GM19438 (cell line): Measurements from ENCODE around the gene ANP32A.
"Not testable (repeated sequence)": the region's sequence is repeated elsewhere in the genome, so short reads cannot be mapped to it uniquely, and the experiment has no call there.

ENCODE experiments used
- ATAC-seq: cut with Tn5 transposase; IDR thresholded peaks from one replicate; pipeline ENCODE4 v1.9.1; 2021; ENCODE audit warnings: low read depth; ENCODE audit not compliant: unreplicated experiment

Gene ANP32A

DNA sequence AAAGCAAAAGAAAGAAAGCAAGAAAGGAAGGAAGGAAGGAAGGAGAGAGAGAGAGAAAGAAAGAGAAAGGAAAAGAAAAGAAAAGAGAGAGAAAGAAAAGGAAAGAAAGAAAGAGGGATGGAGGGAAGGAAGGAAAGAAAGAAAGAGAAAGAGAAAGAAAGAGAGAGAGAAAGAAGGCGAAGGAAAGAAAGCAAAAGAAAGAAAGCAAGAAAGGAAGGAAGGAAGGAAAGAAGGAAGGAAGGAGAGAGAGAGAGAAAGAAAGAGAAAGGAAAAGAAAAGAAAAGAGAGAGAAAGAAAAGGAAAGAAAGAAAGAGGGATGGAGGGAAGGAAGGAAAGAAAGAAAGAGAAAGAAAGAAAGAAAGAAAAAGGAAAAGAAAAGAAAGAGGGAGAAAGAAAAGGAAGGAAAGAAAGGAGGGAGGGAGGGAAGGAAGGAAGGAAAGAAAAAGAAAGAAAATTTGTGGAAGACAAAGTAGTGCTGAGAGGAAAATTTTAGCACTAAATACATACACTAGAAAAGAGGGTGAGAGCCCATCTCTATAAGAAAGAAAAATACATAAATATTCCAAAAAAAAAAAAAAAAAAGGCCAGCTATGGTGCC lies 60.6 kb downstream of the ANP32A start:
- not testable (repeated sequence) for ATAC-seq

DNA sequence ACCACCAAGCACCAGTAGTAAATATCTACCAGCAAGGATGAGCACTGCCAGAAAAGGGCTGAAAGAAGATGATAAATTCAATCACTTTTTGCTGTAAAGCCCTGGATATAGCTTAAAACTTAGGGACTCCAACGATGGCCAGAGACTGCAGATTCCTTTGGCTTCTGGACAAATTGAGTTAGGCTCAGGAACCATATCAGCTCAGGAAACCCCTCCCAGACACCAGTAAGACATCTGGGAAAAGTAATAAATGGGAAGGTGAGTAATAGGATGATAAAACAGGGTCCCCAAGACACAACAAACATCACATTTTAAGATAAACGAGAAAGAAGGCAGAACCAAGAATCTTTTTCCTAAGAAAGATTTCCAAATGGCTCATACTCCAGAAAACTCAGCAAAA lies 65.0 kb downstream of the ANP32A start:
- no peak for ATAC-seq

DNA sequence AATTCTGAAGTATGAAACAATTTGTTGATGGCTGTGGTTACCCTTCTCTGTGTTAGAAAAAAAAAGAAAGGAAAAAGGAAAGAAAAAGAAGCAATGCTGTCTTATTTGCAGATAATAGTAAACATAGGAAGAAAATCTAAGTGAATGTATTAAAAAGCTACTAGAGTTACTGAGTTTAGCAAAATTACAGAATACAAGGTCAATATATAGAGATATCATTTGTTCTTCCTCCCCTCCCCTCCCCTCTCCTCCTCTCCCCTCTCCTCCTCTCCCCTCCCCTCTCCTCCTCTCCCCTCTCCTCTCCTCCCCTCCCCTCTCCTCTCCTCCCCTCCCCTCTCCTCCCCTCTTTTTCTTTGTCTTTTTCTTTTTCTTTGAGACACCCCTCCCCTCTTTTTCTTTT lies 69.1 kb downstream of the ANP32A start:
- ATAC-seq: no peak

DNA sequence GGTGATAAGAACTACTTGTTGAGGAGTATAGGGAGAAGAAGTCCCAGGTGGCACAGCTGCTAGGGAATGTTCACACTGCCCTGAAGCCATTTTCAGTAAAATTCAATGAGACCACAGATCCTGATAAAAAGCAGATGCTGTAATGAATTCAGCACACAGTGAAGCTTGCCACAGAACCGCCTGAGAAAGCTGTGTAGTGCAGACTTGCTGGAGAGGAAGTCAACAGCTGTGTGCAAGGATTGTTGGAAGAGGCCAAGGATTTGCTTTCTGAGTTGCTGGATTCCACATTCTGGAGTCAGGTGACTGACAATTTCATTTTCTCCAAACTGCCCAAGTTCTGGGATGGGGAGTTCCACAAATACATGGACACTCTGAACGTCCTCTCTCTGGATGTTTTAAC lies 70.9 kb downstream of the ANP32A start:
- no peak for ATAC-seq

DNA sequence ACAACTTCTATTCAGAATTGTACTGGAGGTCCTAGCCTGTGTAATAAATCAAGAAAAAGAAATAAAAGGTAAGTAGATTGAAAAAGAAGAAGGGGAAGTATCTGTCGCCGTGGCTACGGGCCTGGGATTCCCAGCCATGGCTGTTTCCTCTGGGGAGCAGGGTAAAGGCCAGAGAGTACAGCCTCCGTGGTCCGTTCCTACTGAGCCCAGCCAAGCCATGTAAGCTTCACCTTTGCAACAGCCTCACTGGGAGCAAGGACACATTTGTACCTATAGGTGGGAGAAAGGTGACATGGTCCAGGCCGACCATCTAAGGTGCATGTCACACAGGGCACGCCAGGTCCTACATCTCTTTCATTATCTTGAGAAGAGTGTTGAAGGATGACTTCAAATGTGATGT lies 71.3 kb downstream of the ANP32A start:
- no peak for ATAC-seq

DNA sequence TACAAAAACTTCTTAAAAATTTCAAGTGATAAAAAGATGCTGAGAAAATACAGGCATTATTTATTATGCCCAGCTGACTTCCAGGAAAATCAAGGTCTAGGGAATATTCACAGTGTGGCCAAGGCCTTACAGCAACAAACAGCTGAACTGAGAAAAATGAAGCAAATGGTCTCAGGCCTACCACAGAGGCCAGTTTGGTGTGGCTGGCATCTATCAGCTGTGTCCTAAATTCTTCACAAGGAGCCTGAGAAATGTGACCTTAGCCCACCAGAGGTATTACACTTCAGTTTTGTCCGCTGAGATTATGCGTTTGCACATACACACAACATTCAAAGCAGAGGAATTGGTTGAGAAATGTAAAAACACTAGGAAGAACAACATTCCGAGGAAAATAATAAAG lies 77.4 kb downstream of the ANP32A start:
- no peak for ATAC-seq

DNA sequence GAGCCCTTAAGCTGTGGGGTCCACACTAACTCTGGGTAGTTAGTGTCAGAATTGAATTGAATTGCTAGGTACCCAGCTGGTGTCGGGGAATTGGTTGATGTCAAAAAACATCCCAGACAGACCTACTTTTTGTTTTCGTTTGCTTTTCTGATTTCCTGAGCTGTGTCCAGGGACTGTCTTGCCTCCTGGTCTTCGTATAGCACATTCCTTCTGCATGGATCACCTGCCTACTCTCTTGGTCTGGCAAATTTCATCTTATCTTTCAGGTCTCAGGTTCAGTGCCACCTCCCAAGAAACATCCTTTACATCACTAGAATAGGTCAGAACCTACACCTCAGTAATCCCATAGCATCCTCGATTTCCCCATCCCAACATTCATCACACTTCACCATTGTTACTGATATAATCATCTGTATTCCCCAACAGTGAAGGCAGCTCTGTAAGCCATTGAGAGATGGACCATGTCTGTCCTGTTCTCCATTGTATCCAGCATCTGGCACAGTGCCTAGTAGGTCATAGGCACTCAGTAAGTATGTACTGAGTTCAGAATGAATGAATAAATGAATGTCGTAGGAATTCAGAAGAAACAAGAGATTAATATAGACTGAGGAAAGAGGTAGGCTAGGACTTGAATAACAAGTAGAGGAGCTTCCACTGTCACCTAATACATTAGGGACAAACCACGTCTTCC lies 81.2 kb downstream of the ANP32A start:
- ATAC-seq: no peak

DNA sequence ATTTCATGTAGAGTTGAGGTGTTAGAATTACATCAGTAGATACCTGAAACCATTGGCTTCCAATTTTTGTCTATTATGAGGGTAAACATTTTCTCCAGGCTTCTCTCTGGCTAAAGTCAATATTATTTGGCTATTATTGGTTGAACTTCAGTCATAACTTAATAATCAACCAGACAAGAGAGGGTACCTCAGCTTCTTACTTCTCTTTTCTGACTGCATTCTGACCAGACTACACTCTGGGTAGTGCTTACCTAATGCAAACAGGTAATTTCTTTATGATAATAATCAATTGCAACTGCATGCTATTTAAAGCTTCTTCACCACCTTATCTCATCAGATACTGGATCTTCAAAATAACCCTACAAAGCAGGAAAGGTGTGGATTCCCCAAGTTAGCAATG lies 85.1 kb downstream of the ANP32A start:
- ATAC-seq: no peak

DNA sequence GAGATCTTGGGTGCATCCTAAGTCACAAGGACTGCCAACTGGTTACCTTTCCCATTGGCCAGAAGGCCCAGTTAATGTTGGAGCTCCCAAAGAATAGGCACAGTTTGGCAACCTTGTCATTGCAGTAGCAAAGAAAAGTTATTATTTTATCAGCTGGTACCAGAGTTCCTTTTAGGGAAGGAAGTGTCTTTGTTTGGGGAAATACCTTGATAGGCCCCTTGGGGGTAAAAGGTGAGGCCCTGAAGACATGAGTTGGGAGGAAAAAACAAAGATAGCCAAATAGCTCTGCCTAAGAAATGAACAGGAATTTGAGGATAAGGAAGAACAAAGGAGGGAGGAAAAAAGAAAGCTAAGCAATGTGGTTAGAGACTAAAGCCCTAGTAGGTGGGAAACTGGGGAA lies 85.8 kb downstream of the ANP32A start:
- ATAC-seq: no peak

DNA sequence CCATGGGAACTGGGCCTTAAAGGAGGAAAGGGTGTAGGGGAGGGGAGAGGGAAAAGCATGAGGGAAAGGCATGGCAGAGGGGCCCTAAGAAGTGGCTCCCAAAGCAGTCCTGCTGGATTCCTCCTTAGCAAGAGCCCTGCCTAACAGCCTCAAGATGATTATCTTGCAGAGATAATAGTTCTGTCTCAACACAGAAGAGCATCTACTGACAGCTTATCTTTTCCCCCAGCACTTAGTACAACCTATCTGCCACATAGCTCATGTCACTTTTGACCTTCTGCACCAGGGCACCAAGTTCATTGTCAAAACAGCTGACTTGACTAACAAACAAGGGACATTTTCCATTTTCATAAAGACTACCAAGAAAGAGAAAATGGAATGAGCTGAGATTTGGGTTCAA lies 86.3 kb downstream of the ANP32A start:
- ATAC-seq: no peak

DNA sequence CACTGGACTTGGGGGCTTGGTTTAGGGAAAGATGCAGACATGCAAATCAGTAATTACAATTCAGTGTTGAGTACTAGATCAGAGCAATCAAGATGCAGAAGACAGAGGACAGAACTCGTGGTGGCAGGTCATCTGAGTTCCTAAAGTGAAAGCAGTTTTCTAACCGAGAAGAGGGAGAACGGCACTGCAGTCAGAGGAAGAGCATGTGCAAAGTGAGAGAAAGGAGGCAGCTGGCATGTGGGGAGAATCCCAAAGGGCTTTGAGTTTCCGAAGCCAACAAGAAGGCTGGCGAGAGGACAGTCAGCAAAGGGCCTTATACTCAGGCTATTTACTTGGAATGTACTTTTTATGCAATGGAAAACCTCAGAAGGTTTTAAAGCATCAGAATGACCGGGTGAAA lies 87.0 kb downstream of the ANP32A start:
- no peak for ATAC-seq

DNA sequence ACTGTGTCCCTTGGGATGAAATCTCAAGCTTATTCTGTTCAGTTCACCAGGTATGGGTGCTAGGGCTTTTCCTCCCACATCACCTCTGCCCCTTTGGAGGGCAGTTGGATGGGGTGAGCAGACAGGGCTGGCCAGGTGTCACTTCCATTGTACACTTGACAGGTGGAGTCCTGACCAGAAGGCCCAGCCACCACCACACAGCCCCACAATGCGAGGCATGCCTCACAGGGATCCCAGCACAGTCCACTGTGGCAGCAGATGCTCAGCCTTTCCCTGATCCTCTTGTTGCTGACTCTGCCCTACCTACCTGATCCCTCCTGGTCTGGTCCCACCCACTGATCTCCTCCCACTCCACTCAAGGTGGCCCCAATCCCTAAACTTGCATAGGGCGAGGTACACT lies 88.2 kb downstream of the ANP32A start:
- no peak for ATAC-seq

DNA sequence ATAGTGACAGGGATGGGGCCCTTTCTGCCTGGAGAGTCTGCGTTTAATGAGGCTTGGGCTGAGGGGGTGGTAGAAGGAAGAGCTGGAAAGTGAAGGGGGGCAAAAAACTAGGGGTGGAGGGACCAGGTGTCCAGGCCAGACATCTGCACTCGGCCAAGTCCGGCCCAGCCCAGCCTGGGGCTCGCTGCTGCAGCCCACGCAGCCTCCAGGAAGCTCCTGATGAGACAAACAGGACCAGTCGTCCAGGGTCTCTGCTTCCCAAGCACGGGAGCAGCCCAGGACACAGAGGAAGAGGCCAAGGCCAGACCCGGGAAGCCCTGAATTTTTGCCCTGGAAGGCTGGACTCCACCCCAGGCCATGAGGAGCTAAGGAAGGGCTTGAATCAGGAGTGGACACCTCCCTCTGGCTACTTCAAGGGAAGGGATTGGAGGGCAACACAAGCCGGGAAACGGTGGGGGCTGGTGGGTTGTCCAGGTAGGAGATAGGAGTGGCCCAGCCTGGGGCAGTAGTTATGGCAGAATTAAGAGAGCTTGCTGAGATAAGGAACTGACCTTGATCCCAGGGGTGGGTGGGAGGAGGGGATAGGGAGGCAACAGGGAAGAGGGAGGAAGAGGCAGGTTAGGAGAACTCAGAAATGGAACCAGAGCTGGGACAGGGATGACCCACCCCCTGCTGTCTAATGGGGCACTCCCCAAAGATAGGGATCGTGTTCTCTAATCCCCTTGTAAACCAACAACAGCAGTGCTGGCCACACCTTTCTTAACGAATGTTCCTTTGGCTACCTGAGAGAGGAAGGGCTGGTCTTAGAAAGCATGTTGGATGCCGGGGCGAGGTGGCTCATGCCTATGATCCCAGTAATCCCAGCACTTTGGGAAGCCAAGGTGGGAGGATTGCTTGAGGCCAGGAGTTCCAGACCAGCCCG lies 89.5 kb downstream of the ANP32A start:
- no peak for ATAC-seq

DNA sequence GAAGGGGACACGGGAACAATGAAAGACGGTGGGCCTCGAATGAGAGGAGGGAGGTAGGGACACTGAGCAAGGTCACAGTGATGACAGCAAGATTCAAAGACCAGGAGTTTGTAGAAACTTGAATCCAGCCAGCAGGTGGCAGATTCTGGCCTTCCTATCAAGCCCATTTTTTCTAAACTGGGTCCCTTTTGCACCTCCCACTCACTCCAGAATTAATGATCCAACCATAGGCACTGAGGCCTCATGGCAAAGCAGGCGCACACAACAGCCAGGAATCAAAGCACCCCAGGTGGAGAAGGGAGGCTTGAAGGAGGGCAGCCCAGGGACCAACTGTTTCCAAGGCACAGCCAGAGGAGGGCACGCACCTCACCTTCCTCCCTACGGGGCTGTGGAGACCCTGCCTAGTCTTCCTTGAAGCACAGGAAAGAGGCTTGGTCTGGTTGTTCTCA lies 90.2 kb downstream of the ANP32A start:
- no peak for ATAC-seq

DNA sequence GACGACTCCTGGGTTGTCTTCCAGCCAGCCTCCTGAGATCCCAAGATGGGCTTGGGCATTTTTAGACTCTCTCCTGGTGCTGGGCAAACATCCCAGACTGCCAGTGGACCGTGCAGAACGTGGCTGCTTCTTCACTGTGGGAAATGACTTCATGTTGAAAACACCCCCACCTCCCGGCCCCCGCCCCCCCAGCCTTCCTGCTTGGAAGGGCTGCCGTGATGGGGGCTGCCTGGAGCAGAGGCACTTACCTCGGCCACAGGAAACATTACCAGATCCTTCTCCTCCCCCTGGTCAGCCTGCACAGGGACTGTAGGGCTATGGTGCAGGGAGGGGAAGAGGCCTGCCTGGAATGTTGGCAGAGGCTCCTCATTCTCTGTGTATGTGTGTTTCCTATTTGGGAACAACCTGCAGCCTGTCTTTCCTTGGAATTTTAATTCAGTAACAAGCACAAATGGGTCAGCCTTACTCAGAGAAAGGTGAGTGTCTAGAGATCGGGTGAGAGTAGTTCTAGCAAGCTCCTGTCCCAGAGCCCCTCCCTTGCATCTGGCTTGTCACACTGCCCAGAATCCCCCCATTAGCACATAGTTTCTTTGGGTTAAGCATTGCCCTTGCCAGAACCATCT lies 90.8 kb downstream of the ANP32A start:
- no peak for ATAC-seq
